HG03521 (cell line): ENCODE measurements around the gene SF1.

Experiments
- ATAC-seq: cut with Tn5 transposase; IDR thresholded peaks from one replicate; pipeline ENCODE4 v1.9.1; 2021; ENCODE audit warnings: mild to moderate bottlenecking, moderate library complexity; ENCODE audit not compliant: unreplicated experiment

The SF1 gene

GRCh38 chr11:64801561-64802369 is 23.4 kb upstream of the SF1 start:
- no peak for ATAC-seq

- ATAC-seq: no peak
Measured at GRCh38 chr11:64801158-64801464, 22.8 kb upstream of the SF1 start.

DNA sequence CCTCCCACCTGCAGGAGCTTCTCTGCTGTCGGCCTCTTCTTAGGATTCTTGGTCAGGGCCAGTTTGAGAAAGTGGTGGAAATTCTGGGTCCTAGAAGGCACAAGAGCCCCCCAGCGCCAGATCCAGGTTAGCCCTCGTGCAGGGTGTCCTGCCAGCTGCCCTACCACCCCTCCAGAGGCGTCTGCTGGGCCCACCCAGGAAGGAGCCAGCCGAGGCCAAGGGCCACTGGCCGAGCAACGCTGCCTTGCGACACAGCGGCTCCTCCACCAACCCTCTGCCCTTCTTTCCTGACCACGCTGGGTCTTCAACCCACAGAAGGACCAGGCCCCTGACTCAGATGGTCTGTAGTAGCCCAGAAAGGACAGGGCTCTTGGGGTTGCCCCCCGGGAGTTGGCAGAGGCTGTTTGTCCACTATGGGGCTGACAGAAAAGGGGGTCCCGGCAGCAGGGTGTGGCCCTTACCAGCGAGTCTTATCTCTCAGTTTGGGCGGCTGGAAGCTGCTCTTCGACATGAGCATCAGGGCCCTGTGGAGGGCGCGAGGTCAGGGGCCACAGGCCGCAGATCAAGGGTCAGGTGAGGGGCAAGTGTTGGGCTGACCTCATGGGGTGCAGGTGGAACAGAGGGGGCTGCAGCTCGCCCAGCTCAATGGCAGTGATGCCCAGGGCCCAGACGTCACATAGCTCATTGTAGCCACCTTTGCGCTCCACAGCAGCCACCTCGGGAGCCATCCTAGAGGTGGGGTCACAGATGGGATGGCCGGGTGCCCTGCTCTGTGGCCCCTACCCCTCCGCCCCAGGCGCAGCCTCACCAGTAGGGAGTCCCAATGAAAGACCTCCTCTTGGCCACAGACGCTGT is 22.2 kb upstream of the SF1 start:
- no peak for ATAC-seq

- ATAC-seq: no peak
Measured at GRCh38 chr11:64799623-64800302, 21.4 kb upstream of the SF1 start.

DNA sequence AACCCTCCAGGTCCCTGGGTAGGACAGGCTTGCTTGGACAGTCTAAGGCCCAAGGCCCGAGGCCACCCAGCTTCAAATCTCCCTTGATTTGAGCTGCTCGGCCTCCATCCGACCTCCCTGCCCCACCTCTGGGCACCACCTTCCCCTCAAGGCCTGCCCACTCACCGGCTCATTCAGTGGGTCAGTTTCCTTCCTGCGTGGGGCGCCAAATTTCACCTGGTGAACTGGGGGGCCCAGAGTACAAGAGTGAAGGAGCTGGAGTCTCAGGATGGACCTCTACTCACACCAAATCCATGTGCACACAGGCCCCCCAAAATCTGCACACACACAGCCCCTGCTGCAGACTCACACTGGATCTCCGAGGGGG is 20.9 kb upstream of the SF1 start:
- no peak for ATAC-seq

GRCh38 chr11:64796757-64797541 is 18.6 kb upstream of the SF1 start:
- ATAC-seq: no peak

DNA sequence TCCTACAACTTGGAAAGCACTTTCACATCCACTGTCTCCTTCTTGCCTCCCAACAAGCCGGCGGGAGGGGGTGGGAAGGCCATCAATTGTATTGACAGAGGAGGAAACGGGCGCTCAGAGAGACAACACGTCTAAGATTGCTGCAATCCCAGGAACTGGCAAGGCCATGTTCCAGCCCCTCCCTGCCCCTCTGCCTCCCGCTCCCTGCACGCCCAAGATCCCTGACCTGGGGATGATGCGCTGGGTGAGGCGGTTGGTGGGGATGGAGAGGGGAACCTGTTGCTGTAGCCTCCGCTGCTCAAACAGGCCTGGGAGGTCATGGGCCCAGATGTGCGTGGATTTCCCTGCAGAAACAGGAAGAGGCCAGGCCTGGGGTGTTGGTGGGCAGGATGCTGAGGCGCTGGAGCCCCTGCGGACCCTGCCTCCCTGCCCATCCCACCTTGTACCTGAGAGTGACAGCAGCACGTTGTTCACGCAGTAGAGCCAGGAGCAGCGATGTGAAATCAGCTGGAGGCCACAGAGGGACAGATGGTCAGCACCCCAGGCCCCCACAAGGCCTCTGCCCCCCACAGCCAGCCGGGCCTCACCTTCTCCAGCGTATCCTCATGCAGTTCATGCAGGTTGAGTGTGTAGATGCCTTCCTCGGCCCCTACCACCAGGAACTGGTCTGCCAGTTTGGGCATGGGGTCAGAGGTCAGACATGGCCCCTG is 17.9 kb upstream of the SF1 start:
- no peak for ATAC-seq

GRCh38 chr11:64794526-64794925 is 16.2 kb upstream of the SF1 start:
- no peak for ATAC-seq

DNA sequence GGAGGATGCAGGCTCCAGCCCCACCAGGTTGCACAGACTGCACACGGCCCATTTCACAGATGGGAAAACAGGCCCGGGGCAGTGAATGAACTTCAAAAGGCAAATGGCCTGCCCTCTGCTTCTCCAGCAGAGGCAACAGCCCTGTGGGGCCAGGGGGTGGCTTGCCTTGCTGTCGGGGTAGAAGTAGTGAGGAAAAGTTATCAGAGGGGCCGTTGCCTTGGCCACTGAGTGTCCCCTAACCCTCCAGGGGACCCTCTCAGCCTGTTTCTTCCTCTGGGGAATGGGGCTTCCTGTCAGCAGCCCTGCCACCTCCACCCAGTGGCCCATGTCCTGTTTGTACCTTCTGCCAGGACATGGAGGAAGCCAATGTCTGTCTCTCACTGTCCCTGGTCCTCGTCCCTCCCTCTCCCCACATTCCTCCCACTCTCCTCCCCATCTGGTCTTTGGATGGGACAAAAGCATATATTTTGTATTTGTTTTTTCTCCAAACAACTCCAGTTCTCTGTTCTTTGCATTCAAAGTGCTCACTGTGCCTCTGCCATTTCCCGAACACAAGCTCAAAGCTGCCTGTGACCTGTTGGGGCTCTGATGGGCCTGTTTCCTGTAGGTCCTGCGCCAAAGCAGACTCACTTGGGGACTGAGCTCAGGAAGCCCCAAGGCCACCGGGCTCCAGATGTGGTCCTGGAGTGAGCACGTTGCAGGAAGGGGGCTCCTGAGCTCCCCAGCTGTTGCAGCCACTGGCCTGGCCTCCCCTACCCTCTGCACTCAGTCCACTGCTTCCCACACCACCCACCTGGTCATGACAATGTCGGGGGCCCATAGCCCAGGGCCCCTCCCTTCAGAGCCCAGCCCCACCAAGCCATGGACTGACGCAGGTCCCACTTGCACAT is 15.2 kb upstream of the SF1 start:
- ATAC-seq: no peak

DNA sequence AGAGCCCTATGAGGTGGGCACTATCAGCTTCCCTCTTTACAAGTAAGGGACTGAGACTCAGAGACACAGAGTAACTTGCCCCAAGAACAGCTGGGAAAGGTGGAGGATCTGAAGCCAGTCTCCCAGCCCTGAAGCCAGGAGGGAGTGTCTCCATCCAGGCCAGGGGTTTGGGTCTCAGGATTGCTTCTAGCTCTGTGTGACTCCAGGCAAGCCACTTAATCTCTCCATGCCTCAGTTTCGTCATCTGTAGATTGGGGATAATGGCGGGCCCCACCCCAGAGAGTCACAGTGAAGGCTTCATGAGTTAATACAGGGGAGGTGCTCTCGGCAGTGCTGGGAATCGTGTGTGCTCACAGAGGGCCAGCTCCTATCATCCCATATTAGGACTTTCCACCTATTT is 14.1 kb upstream of the SF1 start:
- no peak for ATAC-seq

DNA sequence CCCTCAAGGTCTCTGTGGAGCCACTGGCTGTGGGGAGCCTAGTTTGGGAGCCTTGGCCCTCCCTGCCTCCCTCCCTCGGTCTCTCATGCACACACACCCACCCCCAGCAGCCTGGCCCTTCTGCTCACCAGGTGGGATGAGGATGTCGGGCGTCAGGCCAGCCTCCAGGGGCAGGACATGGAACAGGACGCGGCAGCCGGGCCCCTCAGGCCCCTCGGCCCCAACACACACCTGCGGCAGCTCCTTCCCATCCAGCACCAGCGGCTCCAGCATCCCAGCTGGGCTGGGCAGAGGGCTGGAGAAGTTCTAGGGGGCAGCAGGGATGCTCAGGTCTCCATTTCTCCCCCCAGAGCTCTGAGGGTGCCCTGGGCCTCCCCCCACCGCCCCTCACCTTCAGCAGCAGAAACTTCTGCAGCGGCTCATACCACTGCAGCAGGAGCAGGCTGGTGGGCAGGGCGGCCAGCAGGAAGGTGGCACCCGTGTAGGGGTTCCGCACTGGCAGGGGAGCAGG is 13.5 kb upstream of the SF1 start:
- ATAC-seq: no peak

GRCh38 chr11:64790205-64791095 is 12.1 kb upstream of the SF1 start:
- no peak for ATAC-seq

DNA sequence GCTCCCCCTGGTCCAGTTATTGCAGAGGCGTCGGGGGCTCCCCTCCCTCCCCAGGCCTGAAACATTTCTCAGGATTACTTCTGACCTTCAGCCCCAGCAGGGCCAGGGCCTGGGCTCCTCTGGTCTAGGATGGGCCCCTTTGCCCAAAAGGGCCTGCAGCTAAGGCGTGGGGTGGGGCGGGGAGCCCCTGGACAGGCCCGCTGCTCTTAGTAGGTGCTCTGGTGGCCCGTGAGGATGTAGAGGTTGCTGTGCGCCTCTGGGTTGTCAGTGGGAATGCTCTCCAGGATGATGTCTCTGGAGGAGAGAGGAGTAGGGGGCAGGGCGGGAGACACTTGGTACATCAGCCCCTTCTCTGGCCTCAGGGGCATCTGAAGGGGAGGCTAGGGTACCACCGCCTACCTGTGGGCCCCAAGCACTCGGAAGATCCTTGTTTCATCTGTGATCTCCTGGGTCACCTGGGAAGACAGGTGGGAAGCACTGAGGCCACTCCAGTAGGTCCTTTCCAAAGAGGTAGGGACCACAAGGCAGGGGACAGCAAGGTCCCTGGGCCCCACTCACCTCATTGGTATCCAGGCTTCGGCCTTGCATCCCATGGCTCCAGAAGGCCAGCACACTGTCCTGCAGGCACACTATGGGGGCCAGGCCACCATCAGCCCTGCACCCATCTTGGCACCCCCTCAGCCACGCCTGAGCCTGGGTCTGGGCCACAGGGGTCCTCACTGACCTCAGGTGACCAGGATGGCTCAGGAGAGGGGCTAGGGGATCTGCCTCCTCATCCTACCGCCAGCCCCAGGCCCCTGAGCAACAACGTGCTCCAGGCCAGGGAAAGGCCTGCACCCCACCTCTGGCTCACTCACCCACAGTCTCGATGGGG is 11.2 kb upstream of the SF1 start:
- ATAC-seq: no peak

- no peak for ATAC-seq
Measured at GRCh38 chr11:64788321-64789215, 10.2 kb upstream of the SF1 start.

- ATAC-seq: no peak
Measured at GRCh38 chr11:64787526-64788320, 9.4 kb upstream of the SF1 start.
